CD4-positive, alpha-beta T cell treated with Interleukin-21 for 1 hour (primary cell): ENCODE data around the gene P4HB.

Source experiments
- DNase-seq: peaks from one replicate; pipeline ENCODE4 v3.0.0-alpha.2; 2020

The P4HB gene

GRCh38 chr17:81825841-81826466 is 34.4 kb downstream of the P4HB start:
- DNase-seq = no peak

- DNase-seq = no peak
Measured at GRCh38 chr17:81824595-81824994, 35.7 kb downstream of the P4HB start.

GRCh38 chr17:81823820-81824550 is 36.4 kb downstream of the P4HB start:
- DNase-seq = no peak

- DNase-seq = no peak
Measured at GRCh38 chr17:81822996-81823819, 37.1 kb downstream of the P4HB start.

GRCh38 chr17:81822312-81822637 is 38.1 kb downstream of the P4HB start:
- DNase-seq = no peak

GRCh38 chr17:81821603-81822311 is 38.6 kb downstream of the P4HB start:
- DNase-seq = no peak

DNA sequence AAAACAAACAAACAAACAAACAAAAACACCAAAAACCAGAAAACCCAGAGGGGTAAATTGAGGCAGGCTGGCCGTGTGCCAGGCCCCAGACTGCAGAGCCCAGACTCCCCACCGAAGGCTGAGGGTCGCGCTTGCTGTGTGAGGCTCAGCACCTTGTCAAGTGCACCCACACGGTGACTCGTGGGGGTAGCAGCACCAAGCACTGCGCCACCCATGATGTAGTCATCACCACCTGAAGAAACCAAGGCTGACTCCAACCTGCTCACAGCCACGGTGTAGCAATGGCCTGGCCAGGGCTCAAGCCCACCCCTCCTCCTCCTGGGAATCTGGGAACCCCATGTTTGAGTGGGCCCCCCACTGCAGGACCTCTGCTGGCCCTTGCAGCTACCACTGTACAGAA is 39.2 kb downstream of the P4HB start:
- no peak for DNase-seq

DNA sequence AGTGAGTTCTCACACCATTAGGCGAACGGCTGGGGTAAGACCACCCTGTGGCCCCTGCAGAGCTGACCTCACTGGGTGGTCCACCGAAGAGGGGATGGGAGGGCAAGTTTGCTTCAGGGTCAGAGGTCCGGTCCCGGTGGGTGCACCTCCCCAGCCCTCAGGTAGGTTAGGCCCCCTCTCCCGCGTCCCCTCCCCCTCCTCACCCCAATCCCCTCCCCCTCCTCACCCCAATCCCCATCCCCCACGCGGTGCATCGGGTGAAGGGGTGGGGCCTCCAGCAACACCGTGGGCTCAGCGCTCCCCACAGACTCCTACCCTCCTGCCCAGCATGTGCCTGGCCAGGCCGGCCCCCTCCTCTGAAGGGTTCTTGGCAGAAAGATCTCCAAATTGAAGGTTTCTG is 40.6 kb downstream of the P4HB start:
- DNase-seq = no peak

DNA sequence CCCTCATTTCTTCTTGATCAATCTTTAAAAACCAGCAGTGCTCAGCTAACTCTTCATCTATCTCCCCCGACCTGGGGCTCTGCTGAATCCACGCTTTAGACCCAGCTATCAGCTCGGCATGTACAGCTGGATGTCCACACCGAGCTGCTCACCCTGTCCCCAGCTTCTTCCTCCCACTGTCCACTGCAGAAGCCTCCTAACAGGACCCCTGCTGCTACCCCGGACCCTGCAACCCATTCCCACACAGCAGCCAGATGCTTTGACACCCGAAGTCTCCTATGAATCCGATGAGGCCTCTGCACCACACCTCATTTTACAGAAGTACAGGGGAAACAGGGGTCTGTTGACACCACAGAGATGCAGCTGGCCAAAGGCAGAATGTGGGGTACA is 42.6 kb downstream of the P4HB start:
- no peak for DNase-seq

- no peak for DNase-seq
Measured at GRCh38 chr17:81815646-81815986, 44.7 kb downstream of the P4HB start.

- no peak for DNase-seq
Measured at GRCh38 chr17:81814748-81815645, 45.3 kb downstream of the P4HB start.

- no peak for DNase-seq
Measured at GRCh38 chr17:81813861-81814683, 46.3 kb downstream of the P4HB start.

DNA sequence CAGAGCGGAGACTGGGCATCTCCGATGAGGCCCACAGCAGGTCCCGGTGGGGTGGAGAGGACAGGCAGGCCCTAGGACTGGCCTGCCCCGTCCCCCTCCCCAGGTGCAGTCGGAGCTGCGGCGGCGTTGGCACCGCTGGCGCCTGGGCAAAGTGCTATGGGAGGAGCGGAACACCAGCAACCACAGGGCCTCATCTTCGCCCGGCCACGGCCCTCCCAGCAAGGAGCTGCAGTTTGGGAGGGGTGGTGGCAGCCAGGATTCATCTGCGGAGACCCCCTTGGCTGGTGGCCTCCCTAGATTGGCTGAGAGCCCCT is 47.0 kb downstream of the P4HB start:
- no peak for DNase-seq

DNA sequence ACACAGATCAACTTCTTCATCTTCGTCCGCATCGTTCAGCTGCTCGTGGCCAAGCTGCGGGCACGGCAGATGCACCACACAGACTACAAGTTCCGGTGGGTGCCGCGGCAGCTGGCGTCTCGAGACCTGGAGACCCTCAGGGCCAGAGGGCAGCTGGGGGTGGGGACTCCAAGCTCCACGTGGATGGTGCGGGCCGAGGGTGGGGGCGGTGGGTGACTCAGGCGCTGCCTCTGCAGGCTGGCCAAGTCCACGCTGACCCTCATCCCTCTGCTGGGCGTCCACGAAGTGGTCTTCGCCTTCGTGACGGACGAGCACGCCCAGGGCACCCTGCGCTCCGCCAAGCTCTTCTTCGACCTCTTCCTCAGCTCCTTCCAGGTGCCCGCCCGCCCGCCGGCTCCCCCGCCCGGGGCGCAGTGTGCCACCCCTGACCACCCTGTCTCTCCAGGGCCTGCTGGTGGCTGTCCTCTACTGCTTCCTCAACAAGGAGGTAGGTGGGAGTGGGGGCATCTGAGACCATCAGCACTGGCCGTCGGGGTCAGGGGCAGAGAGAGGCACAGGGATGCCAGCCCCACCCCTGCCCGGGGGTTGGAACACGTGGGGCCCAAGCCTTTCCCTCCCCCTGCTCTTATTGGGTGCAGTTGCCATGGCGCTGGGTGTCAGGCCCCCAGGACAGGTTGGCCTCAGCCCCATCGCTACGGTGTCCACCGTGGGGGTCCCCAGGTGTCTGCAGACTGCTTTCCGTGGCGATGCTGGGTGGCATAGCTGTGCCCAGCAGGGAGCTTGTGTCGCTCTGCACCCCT is 47.6 kb downstream of the P4HB start:
- DNase-seq = no peak

GRCh38 chr17:81811705-81812570 is 48.4 kb downstream of the P4HB start:
- DNase-seq = no peak

DNA sequence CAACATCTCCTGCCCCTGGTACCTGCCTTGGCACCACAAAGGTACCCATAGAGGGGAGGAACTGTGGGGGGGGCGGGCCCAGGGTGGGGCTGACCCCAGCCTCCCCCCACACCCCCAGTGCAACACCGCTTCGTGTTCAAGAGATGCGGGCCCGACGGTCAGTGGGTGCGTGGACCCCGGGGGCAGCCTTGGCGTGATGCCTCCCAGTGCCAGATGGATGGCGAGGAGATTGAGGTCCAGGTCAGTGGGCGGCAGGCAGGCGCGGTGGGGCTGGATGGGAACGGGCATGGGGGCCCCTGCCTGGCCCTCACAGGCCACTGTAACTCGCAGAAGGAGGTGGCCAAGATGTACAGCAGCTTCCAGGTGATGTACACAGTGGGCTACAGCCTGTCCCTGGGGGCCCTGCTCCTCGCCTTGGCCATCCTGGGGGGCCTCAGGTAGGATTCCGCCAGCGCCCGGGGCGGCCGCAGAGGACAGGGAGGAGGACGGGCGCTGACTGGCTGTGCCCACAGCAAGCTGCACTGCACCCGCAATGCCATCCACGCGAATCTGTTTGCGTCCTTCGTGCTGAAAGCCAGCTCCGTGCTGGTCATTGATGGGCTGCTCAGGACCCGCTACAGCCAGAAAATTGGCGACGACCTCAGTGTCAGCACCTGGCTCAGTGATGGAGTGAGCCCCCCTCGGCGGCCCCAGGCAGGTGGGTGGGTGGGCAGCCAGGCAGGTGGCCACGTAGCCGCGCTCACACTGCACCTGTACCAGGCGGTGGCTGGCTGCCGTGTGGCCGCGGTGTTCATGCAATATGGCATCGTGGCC is 49.2 kb downstream of the P4HB start:
- no peak for DNase-seq

DNA sequence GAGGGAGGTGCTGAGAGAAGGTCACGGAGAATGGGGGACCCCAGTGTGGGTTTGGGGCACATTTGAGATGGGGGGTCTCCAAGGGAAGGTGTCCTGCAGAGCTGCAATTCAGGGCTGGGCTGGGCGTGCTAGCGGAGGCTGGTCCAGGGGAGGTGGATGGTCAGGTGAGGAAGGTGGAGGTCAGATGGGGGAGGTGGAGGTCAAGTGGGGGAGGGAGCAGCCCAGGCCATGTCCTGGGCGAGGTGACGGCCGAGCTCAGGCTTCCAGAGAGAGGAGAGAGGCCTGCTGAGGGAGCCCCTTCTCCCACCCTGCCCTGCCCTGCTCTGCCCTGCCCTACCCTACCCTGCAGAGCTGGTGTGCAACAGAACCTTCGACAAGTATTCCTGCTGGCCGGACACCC is 49.9 kb downstream of the P4HB start:
- no peak for DNase-seq

DNA sequence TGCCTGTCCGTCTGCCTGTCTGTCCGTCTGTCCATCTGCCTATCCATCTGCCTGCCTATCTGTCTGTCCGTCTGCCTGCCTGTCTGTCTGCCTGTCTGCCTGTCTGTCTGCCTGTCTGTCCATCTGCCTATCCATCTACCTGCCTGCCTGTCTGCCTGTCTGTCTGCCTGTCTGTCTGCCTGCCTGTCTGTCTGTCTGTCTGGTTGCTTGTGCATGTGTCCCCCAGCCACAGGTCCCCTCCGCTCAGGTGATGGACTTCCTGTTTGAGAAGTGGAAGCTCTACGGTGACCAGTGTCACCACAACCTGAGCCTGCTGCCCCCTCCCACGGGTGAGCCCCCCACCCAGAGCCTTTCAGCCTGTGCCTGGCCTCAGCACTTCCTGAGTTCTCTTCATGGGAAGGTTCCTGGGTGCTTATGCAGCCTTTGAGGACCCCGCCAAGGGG is 50.8 kb downstream of the P4HB start:
- DNase-seq = no peak
